HTR-8/SVneo (cell line): Measurements from ENCODE around the gene ANKRD9.

ENCODE experiments used
- DNase-seq: peaks from one replicate; pipeline ENCODE4 v3.0.0; 2011; ENCODE audit warnings: low spot score, mixed read lengths; ENCODE audit not compliant: insufficient read length
- FAIRE-seq: peaks from 2 replicates; lab custom pipeline; 2011; peaks lifted over from hg19 to GRCh38; lab: Jason Lieb, UNC

ANKRD9 gene

GRCh38 chr14:102500713-102501112 is 8.9 kb downstream of the ANKRD9 start:
- DNase-seq (no peak), FAIRE-seq (no peak)

GRCh38 chr14:102500158-102500662 is 9.4 kb downstream of the ANKRD9 start:
- FAIRE-seq, result no peak
- no peak for DNase-seq

- FAIRE-seq (no peak), DNase-seq (no peak)
Measured at GRCh38 chr14:102499401-102500157, 10.0 kb downstream of the ANKRD9 start.

GRCh38 chr14:102498678-102499265 is 10.8 kb downstream of the ANKRD9 start:
- peak; percentile 96 for FAIRE-seq
- no peak for DNase-seq

GRCh38 chr14:102497998-102498677 is 11.4 kb downstream of the ANKRD9 start:
- FAIRE-seq, result no peak
- no peak for DNase-seq

GRCh38 chr14:102496958-102497744 is 12.4 kb downstream of the ANKRD9 start:
- no peak for FAIRE-seq

GRCh38 chr14:102496331-102496691 is 13.3 kb downstream of the ANKRD9 start:
- FAIRE-seq, result peak; percentile 9
- DNase-seq, result no peak

More at GRCh38 chr14:102496958-102497744, 12.4 kb downstream of the ANKRD9 start:
- DNase-seq, result no peak

GRCh38 chr14:102495491-102496330 is 13.9 kb downstream of the ANKRD9 start:
- DNase-seq, result no peak
- no peak for FAIRE-seq

- FAIRE-seq (no peak), DNase-seq (no peak)
Measured at GRCh38 chr14:102493585-102493984, 16.0 kb downstream of the ANKRD9 start.

GRCh38 chr14:102493096-102493495 is 16.5 kb downstream of the ANKRD9 start:
- DNase-seq (no peak), FAIRE-seq (no peak)

GRCh38 chr14:102492531-102492910 is 17.1 kb downstream of the ANKRD9 start:
- FAIRE-seq (no peak), DNase-seq (no peak)

- no peak for DNase-seq
- FAIRE-seq, result no peak
Measured at GRCh38 chr14:102491786-102492530, 17.6 kb downstream of the ANKRD9 start.

- DNase-seq, result no peak
- no peak for FAIRE-seq
Measured at GRCh38 chr14:102491366-102491765, 18.2 kb downstream of the ANKRD9 start.

GRCh38 chr14:102490456-102490855 is 19.1 kb downstream of the ANKRD9 start:
- DNase-seq, result no peak
- FAIRE-seq, result no peak

- DNase-seq, result no peak
- no peak for FAIRE-seq
Measured at GRCh38 chr14:102487204-102487577, 22.4 kb downstream of the ANKRD9 start.

- FAIRE-seq (no peak), DNase-seq (no peak)
Measured at GRCh38 chr14:102486513-102487203, 22.9 kb downstream of the ANKRD9 start.

- DNase-seq, result no peak
- FAIRE-seq, result no peak
Measured at GRCh38 chr14:102485693-102486512, 23.7 kb downstream of the ANKRD9 start.

- no peak for DNase-seq
- FAIRE-seq, result no peak
Measured at GRCh38 chr14:102484316-102484715, 25.3 kb downstream of the ANKRD9 start.
